DMS114 treated with DMSO at 0.1 percent for 48 hours (cell line): ENCODE measurements around the gene PTPN23.

Source experiments
- DNase-seq: peaks from one replicate; lab custom pipeline; 2025; ENCODE audit not compliant: unreplicated experiment; lab: John Stamatoyannopoulos, UW

PTPN23 gene

GRCh38 chr3:47370887-47371697 lies 9.7 kb upstream of the PTPN23 start:
- DNase-seq: no peak

DNA sequence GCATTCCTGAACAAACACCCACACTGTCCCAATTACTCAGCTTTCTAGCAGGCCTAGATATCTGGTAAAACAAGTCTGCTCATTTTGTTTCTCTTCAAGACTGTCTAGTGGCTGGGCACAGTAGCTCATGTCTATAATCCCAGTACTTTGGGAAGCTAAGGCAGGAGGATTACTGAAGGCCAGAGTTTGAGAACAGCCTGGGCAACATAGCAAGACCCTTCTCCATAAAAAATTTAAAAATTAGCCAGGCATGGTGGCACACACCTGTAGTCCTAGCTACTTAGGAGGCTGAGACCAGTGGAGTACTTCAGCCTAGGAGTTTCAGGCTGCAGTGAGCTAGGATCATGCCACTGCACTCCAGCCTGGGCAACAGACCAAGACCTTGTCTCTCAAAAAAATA lies 6.2 kb upstream of the PTPN23 start:
- no peak for DNase-seq

DNA sequence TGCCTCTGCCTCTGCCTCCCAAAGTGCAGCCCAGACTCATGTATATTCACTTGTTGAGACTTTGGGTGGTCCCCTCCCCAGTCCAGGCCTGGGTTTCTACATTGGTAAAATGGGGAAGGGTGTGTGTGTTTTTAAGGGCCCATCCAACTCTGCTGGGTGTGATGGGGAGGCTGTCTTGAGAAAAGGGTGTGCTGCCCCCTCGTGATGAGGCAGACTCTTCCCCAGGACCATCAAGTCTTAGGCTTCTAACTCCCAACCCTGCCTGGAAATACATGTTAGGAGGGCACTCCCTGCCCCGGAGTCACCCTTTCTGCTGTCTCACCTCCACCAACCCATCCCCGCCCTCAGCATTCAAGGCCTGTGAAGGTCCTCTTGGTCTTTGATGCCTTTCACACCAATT lies 4.4 kb upstream of the PTPN23 start:
- no peak for DNase-seq

DNA sequence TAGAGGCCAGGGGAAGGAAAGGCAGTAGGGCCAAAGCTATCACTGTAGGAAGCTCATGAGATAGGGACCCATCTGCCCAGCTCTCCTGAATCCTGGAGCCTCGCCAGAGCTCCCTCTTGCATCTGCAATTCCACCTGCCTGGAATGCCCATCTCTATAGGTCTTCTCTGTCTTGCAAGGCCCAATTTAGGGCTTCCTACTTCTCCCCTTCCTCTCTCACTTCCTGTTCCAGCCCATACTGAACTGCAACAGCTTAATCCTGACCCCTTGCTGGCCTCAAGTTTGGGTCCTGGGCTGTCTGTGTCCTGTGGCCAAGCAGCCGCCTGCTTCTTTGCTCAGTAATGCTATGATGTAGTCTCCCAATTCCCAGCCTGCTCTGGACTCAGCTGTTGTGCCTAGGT lies 3.6 kb upstream of the PTPN23 start:
- DNase-seq: no peak

GRCh38 chr3:47378869-47379268 lies 2.0 kb upstream of the PTPN23 start:
- no peak for DNase-seq

DNA sequence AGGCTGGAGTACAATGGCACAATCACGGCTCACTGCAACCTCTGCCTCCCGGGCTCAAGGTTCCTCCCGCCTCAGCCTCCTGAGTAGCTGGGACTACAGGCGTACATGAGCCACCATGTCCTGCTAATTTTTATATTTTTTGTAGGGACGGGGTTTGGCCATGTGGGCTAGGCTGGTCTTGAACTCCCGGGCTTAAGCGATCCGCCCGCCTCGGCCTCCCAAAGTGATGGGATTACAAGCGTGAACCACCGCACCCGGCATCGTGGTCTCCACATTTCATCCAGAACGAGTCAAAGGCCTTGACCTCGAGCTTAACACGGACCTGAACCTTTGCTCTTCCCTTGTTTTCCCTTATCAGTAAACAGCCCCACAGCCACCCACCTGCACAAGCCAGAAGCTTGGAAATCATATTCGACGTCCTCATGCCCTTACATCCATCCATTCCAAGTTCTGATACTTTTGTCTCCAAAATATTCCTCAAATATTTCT lies 1.4 kb upstream of the PTPN23 start:
- no peak for DNase-seq

GRCh38 chr3:47380026-47380600 lies 708 bp upstream of the PTPN23 start:
- no peak for DNase-seq

- peak; percentile 66 for DNase-seq
Observed at GRCh38 chr3:47381317-47382157, 716 bp downstream of the PTPN23 start.

GRCh38 chr3:47384425-47384824 lies 3.6 kb downstream of the PTPN23 start:
- no peak for DNase-seq

DNA sequence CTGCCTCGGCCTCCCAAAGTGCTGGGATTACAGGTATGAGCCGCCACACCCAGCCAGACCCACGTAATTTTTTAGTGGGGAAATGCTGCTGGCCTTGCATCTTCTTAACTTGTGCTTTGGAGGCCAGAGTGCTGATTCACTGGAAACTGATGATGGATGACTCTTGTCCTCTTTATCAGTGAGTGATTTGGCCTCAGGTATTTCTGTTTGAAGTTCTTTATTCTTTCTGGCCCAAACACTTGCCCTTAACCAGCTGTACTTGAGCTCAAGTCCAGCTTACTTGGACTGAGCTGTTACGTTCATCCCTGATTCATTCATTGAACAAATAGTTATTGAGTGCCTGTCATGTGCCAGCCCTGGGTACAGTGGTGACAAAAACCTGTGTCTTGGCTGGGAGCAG lies 4.2 kb downstream of the PTPN23 start:
- no peak for DNase-seq

GRCh38 chr3:47385796-47386195 lies 5.0 kb downstream of the PTPN23 start:
- DNase-seq: no peak

DNA sequence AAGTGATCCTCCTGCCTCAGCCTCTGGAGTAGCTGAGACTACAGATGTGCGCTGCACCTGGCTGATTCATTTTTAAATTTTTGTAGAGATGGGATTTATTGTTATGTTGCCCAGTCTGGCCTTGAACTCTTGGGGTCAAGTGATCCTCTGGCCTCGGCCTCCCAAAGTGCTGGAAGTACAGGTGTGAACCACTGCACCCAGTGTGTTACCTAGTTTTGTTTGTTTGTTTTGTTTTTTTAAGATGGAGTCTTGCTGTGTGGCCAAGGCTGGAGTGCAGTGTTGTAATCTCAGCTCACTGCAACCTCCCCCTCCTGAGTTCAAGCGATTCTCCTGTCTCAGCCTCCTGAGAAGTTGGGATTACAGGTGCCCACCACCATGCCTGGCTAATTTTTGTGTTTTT lies 12.1 kb downstream of the PTPN23 start:
- no peak for DNase-seq

- DNase-seq: no peak
Observed at GRCh38 chr3:47394140-47394870, 13.5 kb downstream of the PTPN23 start.

- no peak for DNase-seq
Observed at GRCh38 chr3:47394881-47395280, 14.1 kb downstream of the PTPN23 start.

- no peak for DNase-seq
Observed at GRCh38 chr3:47398228-47398627, 17.4 kb downstream of the PTPN23 start.

DNA sequence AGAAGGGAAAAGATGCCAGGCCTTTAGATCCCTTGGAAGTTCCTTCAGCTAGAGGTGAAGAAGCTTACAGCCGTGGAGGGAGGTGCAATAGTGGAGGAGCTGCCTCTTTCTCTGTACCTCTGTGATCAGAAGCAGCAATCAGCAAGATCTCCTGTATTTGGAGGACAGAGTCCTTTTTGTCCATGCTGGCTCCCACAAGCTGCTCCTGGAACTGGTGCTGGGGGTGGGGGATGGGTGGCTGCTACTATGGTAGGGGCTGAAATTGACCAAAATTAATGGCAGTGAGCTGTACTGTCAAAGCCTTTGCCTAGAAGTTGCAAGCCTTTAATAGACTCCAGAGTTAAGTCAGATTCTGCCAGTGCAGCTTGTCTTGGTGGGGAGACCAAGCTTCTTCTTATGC lies 18.2 kb downstream of the PTPN23 start:
- DNase-seq: no peak

- no peak for DNase-seq
Observed at GRCh38 chr3:47399531-47400270, 18.9 kb downstream of the PTPN23 start.

DNA sequence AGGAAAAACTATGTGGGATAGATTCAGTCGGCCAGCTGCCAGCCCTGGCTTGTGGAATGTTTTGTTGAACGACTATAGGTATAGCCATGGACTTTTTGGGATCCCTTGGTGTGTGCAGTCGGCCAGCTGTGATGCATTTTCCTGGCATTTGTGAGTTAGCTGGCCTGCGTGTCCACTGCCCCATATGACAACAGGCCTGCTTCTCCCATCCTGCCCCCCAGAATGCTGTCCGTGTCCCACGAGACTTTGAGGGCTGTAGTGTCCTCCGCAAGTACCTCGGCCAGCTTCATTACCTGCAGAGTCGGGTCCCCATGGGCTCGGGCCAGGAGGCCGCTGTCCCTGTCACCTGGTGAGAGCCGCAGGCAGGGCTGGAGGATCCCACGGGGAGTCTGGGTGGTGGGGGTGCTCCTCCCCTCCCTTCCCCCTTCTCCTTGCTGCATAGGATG lies 23.6 kb downstream of the PTPN23 start:
- no peak for DNase-seq

DNA sequence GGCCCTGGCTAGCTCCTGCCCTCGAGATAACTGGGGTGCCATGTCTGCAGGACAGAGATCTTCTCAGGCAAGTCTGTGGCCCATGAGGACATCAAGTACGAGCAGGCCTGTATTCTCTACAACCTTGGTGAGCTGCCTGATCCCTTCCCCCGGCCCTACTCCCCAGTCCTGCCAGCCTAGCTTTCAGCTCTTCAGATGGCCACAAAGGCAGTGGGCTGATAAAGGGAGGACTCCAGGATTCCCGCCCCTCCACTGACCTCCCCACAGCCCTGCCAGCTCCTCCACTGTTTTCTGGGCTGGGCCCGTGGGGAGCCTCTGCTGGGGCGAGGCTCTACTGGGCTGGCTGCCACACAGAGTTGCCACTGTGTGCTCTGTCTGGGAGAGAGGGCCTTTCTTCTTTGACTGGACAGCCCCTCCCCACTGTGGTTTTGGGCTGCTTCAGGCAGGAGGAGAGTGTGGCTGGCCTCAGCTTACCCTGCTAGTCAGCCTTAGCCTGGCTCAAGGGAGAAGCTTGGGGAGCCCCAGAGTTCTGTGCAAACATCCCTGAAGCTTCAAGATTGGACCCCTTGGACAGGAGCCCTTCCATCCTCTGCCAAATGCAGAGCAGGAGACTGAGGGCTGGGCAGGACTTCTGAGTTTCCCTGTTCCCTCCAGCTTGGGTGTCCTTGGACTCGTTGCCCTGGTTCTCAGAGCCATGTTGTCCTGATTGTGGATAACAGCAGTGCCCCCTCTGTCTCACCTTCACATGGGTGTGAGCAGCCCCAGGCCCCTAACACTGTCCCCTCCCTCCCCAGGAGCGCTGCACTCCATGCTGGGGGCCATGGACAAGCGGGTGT lies 24.4 kb downstream of the PTPN23 start:
- no peak for DNase-seq
